Cardiac atrium fibroblast (primary cell): Measurements from ENCODE around the gene SNRPN. TPM values are rescaled to one million over a fixed set of nuclear protein-coding genes. Genes with fewer than 3 reads are reported as not detected.

Experiments used
- total RNA-seq: library from RNA; depleted of rRNA; stranded (reverse); fragments of >200 nt; gene quantifications from 2 replicates; pipeline ENCODE4 v1.2.3, GENCODE V29; 2015

SNRPN gene
- total RNA-seq: 82.3 and 85.4 TPM in 2 replicates

DNA sequence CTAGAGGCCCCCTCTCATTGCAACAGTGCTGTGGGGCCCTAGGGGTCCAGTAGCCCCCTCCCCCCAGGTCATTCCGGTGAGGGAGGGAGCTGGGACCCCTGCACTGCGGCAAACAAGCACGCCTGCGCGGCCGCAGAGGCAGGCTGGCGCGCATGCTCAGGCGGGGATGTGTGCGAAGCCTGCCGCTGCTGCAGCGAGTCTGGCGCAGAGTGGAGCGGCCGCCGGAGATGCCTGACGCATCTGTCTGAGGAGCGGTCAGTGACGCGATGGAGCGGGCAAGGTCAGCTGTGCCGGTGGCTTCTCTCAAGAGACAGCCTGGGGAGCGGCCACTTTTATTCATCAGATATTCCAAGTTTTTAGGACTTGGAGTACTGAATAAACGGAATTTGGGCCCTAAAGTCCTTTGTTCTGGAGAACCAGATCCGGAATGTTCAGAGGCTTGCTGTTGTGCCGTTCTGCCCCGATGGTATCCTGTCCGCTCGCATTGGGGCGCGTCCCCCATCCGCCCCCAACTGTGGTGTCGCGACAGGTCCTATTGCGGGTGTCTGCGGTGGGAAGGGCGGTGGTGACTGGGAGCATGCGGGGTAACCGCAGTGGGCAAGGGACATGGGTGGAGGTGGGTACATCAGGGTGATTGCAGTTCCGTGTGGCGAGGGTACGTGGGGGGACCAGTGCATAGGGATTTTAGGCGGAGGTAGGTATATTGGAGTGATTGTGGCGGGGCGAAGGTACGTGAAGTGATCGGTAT lies at the start of gene SNRPN, which contains the start of gene SNURF:
Gene SNRPN, plus strand, starts transcription at position 205 of the 748 bp plus-strand sequence. CDS start 19,467 bp downstream, outside the sequence.
Gene SNURF, plus strand, starts transcription at position 205 of the 748 bp plus-strand sequence. Its CDS starts 62 bp downstream, at position 267.

Other genes with a start within 250 kb of the SNRPN start
- 2.5 and 21.7 TPM in 2 replicates for gene SNURF, start within 50 bp of the SNRPN start, total RNA-seq